ENCODE data around the gene AHI1.

DNA sequence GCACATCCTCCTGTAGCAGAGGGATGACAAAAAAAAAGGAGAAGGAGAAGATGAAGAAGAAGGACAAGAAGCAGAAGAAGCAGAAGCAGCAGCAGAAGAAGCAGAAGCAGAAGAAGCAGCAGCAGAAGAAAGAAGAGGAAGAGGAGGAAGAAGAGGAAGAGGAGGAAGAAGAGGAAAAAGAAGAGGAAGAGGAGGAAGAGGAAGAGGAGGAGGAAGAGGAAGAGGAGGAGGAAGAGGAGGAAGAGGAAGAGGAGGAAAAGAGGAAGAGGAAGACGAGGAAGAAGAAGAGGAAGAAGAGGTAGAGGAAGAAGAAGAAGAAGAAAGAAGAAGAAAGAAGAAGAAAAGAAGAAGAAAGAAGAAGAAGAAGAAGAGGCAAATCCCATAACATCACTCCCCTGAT lies 35.0 kb upstream of the AHI1 start:
- TF ChIP-seq, protein P1, sequence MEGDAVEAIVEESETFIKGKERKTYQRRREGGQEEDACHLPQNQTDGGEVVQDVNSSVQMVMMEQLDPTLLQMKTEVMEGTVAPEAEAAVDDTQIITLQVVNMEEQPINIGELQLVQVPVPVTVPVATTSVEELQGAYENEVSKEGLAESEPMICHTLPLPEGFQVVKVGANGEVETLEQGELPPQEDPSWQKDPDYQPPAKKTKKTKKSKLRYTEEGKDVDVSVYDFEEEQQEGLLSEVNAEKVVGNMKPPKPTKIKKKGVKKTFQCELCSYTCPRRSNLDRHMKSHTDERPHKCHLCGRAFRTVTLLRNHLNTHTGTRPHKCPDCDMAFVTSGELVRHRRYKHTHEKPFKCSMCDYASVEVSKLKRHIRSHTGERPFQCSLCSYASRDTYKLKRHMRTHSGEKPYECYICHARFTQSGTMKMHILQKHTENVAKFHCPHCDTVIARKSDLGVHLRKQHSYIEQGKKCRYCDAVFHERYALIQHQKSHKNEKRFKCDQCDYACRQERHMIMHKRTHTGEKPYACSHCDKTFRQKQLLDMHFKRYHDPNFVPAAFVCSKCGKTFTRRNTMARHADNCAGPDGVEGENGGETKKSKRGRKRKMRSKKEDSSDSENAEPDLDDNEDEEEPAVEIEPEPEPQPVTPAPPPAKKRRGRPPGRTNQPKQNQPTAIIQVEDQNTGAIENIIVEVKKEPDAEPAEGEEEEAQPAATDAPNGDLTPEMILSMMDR (IDR thresholded peaks at IDR 0.05; ENCODE audit: low read length): no peak
- TF ChIP-seq EZH2 (optimal IDR thresholded peaks at IDR 0.05; ENCODE audit: low read depth, low read length) (no peak), EZH2phosphoT487 (IDR thresholded peaks at IDR 0.05; ENCODE audit: low read length) (no peak)
